Diencephalon (tissue), 1 donor: ENCODE measurements around the gene PPP1CB. TPM values are rescaled to one million over a fixed set of nuclear protein-coding genes. Genes with fewer than 3 reads are reported as not detected.

ENCODE experiments used
- total RNA-seq: library from RNA; depleted of rRNA; stranded (reverse); fragments of >200 nt; gene quantifications from one replicate; pipeline ENCODE4 v1.2.3, GENCODE V29; 2014

Gene PPP1CB
- 370 TPM for total RNA-seq

GRCh38 chr2:28751252-28751955, at the start of gene PPP1CB:
PPP1CB (plus strand) TSS chr2:28751830; CDS start chr2:28752125, 295 bp downstream.

GRCh38 chr2:28810384-28811285, 59.0 kb downstream of the PPP1CB start, which contains the start of gene SPDYA:
SPDYA (plus strand) TSS chr2:28810834; CDS start chr2:28816015, 5,181 bp downstream.

Other genes with a start within 250 kb of the PPP1CB start
- gene SPDYA, start 59.0 kb downstream of the PPP1CB start, total RNA-seq = 1.2 TPM
- 25.6 TPM for gene TRMT61B, start 118.5 kb downstream of the PPP1CB start, total RNA-seq
- gene WDR43, start 142.8 kb downstream of the PPP1CB start, total RNA-seq = 55.4 TPM
- 2.3 TPM for gene TOGARAM2, start 229.5 kb downstream of the PPP1CB start, total RNA-seq